Glomerular visceral epithelial cell (primary cell): Measurements from ENCODE around the gene FMN1.
"Not testable (repeated sequence)": the region's sequence is repeated elsewhere in the genome, so short reads cannot be mapped to it uniquely, and the experiment has no call there.

Experiments used
- DNase-seq: peaks from one replicate; pipeline ENCODE4 v3.0.0-alpha.2; 2016; ENCODE audit errors: extremely low spot score

The FMN1 gene

DNA sequence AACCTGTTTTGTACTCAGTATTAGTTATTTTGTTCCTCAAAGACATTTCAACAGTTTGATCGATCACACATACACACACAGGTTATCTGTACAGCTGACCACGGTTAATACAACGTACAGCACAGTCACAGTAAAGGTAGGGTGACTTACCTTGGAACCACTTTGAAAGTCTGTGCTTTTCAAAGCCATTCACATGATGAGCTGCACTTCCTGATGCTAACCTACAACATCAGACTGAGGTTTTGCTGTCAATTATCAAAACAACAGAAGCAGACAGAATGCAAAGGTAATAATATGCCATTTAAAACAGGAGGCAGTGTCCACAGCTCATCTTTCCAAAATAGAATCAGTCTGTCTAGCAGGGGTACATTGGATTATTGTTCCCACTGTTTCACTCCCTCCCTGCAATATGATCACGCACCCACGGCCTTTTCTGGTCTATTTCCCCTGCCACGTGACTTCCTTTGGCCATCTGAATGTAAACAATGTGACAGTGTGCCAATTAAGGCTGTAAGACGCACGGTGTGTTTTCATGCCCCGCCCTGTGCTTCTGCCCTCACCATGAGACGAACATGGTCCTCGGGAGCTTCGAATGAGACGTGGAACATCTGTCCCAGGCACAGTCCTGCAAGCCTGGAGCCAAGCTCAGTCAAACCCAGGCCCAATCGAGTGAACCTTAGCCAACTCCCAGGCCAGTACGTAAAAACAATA lies 102.4 kb downstream of the FMN1 start:
- no peak for DNase-seq

DNA sequence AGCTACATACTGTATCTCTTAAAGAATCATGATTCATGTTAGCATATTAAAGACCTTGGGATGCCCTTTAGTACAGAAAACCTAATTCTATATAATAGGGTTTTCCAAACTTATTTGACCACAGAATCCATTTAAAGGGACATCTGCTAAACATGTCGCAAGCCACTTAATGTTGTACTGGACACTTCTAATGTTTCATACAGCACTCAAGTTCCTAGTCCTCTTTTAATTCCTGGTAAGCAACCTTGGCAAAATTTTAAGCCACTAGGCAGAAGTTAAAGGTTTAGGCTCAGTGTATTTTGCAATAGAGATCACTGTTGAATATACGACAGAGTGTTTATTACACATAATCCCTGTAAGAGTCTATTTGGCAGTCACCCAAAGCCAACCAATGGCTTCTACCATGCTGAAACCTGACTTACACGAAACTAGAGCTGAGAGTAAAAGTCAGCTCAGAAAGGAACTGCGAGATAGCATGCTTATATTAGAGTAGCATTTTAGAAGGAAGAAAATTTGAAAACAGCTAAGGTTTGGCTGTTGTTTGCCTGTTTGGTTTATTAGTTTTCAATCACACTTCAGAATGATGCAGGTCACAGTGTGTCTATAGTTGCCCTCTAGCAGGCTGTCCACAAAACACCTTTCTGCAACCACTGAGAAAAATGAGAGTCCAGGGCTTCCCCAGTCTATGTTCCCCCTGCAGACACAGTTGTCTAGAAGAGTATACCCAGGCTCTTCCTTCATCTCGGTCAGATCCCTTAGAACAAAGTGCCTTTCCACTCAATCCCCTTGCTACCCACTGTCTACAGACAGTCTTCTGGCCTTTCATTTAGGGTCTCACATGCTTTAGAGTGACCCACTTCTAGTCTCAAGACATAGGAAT lies 104.4 kb downstream of the FMN1 start:
- DNase-seq, result peak; percentile 48

DNA sequence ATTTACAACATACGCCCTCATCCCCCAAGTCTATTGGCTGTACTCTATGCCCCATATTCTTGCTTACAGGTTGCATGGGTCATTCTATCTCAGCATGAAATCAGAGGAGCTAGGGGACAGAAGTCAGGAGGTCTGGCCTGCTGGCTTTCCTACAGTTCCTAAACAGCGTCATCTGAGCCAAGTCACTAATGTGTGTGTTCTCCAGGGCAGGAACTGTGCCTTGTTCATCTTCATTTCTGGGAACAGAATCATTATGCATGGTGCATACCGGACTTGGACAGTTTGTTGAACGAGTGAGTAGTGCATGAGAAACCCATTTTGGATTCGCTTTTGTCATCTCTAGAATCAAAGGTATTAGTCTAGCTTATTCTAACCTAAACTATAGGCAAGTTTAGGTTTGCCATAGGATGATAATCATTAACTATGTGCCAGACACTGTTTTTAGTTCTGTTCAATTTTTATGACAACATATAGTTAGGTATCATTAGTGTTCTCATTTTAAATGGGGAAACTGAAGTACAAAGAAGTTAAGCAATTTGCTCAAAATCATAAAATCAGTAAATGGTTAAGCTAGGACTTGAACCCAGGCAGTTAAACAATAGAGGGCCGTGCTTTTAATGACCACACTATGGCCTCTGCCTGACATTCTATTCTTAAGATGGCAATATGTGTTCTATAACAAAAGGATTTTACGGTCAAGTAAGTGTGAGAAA lies 105.2 kb downstream of the FMN1 start:
- no peak for DNase-seq

DNA sequence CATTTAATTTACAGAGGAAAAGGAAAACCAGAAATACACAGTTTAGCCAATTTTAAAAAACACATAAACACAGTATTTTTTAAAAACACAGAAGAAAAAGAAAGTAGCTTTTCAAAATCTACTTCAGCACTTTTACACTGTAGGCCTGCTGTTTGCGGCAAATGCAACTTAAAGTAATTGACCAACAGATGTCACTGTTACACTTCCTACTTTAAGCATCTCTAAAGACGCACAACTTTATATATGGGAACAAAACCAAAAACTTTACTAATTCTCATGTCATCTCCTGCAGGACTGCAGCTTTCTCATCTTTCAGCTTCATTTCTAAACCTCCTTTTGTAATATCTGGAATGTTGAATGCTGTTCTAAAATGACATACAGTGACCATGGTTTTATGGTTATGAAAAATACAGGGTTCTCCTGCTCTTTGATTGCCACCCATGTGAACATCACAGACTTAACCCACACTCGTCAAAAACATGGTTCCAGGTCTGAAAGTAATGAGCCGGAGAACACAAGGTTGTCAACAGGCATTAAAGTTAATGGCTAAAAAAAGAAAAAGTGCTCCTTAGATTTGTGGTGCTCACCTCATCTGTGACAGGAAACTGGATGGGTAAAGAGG lies 107.9 kb downstream of the FMN1 start:
- DNase-seq, result peak; percentile 57

DNA sequence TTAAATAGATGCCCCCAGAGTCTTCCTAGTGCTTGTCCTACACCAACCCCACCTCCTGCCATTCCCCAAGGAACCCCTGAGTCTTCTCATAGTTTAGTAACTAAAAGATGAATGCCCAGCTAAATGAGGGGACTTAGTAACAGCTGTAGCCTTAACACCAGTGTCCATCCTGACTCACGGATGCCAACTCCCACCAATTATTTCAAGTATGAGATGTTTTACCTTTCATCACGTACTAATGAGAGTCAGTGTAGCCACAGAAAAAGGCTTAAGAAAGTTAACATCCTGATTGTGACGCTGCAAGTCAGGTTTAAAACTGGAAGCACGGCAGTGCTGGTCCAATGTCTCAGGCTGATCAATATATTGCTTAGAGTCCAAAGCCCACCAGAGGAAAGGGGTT lies 109.9 kb downstream of the FMN1 start:
- no peak for DNase-seq

DNA sequence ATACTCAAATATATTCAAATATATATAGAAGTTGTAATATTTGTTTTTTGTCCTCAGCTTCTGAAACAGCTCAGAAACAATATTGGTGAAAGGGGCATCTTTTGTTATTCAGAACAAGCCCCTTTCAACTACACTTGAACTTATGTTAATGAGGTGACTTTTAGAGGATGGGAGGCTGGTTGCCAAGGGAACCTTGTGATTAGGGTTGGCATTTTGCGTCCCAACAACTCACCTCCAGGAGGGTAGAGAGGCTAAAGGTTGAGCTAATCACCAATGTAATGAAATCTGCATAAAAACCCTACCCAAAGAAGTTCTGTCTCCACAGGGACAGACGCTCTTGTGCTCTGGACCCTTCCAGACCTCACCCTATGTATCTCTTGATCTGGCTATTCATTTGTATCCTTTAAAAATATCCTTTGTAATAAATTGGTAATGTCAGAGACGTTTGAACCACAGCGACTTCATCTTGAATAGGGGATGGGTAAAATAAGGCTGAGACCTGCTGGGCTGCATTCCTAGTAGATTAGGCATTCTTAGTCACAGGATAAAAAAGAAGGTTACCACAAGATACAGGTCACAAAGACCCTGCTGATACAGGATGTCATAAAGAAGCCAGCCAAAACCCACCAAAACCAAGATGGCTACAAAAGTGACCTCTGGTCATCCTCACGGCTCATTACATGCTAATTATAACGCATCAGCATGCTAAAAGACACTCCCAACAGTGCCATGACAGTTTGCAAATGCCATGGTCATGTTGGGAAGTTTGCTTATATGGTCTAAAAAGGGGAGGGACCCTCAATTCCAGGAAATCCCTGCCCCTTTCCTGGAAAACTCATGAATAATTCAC lies 111.1 kb downstream of the FMN1 start:
- peak; percentile 31 for DNase-seq

DNA sequence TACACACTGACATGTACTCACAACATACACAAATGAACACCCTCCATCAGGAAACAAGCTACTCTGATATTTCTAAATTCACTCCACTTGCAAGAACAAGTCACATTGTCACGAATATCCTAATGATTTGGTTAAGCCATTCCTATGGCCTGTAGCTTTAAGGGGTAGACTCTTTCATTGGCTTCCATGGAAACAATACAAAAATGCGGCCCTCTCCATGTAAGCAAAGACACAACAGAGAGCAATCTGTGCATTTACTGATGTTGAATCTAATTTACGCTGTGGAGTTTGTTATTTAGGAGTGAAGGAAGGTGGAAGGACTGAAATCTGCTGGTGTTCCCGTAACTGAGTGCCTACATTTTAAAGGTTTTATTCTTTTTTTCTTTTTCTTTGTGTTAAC lies 114.5 kb downstream of the FMN1 start:
- no peak for DNase-seq

DNA sequence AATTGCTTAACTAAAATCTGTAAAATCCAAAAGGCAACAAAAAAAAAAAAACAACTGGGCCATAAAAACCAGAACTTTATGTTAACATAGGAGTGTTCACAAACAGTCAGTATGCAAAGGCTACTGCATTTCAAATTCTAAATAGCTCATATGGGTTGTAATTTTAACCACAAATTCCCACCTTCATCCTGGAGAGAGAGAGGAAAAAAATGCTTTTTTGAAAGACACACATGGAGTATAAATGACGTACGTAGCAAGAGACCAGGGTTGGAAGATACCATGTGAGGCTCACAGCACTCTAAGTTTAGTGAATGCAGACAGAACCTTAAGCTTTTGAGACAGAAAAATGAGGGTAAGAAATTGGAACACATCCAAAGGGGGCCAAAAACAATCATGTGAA lies 115.9 kb downstream of the FMN1 start:
- no peak for DNase-seq

DNA sequence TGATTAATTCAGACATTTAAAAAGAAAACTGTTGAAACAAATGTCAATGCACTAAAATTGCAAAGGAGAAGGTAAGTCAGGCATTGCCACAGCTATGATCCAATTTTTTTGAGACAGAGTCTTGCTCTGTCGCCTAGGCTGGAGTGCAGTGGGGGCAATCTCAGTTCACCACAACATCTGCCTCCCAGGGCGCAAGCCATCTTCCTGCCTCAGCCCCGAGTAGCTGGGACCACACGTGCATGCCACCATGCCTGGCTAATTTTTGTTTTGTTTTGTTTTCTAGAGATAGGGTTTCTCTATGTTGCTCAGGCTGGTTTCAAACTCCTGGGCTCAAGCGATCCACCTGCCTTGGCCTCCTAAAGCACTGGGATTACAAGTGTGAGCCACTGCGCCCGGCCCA lies 117.6 kb downstream of the FMN1 start:
- DNase-seq, result no peak

DNA sequence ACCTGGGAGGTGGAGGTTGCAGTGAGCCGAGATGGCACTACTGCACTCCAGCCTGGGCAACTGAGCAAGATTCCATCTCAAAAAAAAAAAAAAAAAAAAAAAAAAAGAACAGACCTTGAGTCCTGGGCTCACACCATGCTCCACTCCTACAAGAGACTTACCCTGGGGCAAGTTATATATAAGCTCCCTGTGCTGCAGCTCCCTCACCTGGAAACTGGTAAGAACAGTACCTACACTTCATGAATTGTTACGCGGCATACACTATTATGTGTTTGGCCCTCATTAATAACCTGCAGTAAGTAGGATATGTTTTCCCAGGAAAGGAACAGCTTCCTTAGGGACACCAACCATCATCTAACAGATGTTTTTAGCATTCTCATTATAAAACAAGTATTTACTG lies 119.6 kb downstream of the FMN1 start:
- DNase-seq, result no peak

DNA sequence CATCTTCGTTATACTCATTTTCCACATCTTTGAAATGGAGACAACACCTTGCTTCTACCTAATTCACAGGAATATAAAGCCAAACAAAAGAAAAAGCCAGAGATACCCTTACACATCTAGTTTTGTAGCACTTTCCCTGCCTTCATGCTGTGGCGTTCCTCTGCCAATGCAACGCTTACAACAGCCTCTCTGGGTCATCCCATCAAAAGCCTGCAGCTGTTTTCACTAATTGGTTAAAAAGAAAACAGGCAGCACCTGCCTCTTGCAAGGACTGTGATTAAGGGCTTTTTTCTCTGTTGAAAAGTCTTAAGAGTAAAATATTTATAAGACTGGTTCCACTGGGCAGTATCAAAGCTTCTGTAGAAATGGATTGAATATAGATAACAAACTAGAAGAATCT lies 120.3 kb downstream of the FMN1 start:
- DNase-seq, result no peak

DNA sequence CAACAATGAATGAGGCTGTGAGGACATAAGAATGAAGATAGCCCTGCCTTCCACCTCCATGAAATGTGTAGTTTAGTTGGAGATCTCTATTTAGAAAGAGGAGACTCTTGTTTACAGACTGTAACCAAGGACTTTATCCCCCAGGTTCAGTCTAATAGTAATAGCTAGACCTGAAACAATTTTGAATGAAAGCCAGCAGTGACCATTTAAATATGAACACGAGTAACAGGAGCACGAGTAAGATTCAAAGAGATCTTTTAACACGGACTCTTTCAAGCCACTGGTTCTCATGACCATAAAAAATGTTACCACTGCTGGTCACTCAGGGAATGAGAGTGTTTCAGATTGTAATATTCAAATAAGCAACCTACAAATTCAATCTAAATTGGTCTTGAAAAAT lies 123.1 kb downstream of the FMN1 start:
- DNase-seq, result no peak

DNA sequence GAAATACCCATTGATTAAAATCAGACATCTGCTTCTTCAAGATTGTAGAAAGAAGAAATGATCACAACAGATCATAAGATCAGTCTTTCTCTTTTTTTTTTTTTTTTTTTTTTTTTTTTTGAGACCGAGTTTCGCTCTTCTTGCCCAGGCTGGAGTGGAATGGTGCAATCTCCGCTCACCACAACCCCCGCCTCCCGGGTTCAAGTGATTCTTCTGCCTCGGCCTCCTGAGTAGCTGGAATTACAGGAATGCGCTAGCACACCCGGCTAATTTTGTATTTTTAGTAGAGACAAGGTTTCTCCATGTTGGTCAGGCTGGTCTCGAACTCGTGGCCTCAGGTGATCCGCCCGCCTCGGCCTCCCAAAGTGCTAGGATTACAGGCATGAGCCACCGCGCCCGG lies 124.6 kb downstream of the FMN1 start:
- DNase-seq, result not testable (repeated sequence)

DNA sequence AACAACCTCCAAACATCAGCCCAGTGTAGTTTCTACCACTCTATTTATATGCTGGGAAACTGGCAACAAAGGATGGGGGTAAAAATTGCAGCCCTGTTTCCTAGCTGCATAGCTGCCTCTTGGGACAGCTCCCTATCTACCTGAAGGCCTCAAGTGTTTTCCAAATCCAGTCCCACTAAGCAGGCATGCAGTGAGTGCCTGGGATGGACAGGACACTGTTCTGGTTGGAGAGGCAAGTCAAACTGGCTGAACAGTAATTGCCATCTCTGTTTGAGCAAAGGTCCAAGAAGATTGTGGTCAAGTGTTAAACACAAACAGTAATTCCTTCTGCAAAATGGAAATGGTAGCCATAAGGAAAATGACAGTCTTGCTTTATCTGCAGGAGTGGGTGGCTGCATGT lies 125.4 kb downstream of the FMN1 start:
- no peak for DNase-seq

DNA sequence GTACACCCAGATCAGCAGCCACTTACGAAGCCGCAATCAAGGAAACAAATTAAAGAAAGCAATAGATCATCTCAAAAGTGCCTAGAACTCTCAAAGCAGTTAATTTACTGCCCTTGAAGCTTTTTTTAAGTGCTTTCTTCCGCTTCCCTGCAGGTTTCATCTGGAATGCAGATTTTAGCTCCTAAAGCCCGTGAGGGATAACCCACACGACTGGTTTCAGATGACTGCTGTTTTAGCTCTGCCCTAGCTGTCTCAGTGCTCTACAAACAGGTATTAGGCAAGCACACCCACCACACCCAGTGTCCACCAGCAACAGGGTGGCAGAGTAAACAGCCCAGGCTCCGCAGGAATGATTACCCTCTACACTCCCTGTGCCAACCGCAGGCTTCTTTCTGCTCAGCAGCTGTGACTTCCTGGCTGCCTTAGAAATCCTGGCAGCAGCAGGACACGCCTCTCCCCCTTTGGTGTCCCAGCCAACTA lies 126.0 kb downstream of the FMN1 start:
- DNase-seq, result peak; percentile 91

DNA sequence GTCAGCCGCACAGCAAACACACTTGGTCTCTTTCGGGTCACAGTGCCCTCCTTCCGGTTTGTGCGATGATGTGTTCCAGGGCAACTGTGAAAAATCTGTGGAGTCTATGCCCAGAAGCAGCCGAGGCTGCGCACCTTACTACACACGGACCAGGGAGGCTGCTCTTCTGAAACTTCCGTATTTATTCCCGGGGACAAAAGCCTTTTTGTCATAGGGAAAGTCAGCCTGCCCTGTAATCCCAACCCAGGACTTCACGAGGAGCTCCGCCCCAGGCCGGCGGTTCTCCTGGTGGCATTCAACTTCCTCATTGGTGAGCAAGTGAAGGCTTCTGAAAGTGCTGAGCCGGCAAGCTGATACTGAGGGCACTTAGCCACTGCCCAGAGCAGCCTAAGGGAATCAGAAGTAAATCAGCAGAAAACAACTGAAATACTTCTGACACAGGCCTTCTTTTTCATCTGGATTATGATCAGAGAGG lies 126.5 kb downstream of the FMN1 start:
- peak; percentile 58 for DNase-seq

DNA sequence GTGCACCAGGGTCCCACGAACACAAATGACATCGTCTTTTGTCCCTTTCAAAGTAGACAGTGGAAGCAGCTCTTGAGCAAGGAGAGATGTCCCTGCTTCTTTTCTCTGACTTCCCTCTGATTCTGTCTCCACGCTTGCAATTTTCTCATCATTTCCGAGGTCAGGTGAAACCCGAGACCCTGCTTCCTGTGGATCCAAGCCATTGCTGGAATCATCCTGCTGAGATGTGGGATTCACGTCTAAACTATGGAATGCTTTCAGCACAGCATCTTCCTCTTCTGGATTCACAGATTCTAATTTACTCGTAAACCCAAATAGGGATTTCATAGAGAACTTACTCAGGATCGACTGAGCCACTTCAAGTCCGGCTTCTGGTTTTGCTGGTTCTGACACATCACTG lies 127.1 kb downstream of the FMN1 start:
- peak; percentile 34 for DNase-seq

DNA sequence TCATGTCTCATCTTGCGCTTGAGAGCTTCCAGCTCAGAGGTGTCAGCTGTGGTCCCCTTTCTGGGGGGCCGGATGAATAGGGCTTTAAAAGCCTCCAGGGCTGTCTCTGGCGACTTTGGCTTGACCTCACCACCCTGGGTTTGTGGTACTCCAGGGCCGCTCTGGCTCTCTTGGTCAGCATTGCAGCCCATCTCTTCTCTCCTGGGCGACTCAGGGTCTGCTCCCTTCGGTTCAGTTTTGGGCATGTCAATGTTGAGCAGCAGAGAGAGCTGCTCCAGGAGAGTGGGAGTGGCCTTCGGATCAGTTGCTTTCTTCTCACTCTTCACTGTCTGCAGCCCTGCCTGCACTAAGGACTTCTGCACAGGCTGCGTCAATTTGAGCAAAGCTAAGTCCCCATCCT lies 127.9 kb downstream of the FMN1 start:
- DNase-seq, result no peak

DNA sequence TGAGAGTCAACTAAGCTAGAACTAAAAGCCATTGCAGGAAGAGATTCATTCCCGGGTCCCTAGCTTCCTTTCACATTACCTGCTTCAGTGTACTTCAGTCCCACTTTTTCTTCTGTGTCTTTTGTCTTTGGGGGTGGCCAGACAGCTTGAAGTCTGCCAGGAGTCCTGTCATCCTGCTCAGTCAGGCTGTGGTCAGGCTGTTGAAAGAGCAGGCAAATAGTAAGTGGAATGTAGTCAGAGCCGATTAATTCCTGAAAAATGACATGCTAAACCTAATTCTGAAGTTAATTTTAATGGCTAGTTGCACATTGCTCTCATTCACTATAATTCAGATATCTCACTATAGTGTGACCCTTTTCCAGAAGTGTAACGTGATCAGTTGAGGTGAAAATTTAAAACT lies 129.6 kb downstream of the FMN1 start:
- peak; percentile 53 for DNase-seq

DNA sequence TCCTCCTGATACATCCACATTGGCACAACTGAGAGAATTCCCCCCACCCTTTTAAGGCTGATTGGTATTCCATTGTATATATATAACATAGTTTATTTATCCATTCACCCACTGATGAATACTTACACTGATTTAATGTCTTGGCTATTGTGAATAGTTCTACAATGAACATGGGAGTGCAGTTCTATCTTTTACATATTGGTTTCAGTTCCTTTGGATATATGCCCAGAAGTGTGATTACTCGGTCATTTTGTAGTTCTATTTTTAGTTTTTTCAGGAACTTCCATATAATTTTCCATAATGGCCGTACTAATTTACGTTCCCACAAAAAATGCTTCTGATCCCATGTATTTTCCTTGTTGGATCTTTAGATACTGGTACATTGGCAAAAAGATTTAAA lies 135.3 kb downstream of the FMN1 start:
- no peak for DNase-seq

DNA sequence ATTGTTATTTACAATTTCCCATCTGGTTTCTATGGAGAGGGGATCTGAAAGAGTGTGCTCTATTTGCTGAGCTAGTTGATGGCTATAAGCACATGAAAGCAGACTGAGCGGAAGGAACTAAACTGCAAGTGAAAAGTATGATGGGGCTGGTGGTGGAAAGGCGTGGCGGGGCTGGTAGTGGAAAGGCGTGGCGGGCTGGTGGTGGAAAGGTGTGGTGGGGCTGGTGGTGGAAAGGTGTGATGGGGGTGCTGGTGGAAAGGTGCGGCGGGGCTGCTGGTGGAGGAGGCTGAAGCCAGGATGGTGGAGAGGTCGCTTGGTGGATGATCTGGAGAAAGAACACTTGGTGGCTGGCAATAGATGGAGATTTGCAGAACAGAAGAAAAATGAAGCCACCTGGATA lies 136.7 kb downstream of the FMN1 start:
- DNase-seq, result no peak
